Stimulated activated effector memory CD8-positive, alpha-beta T cell treated with anti-CD3 and anti-CD28 coated beads, Interleukin-12 subunit alpha, Interleukin-12 subunit beta, amount 100 ng/mL, for 72 hours (primary cell): ENCODE results near the gene ME3.
"Not testable (repeated sequence)": the region's sequence is repeated elsewhere in the genome, so short reads cannot be mapped to it uniquely, and the experiment has no call there.

Experiments used
- ATAC-seq: fragments of 150-1000 bp; cut with Tn5 transposase; 2 replicates; pipeline ENCODE4 v1.10.0; 2021
- DNase-seq, 2 donors: peaks; one replicate each; pipeline ENCODE4 v3.0.0; 2021 to 2022; ENCODE audit warnings: low spot score in 2 of 2
- H3K27ac Mint-ChIP-seq: one replicate; pipeline ENCODE4 v1.8.0; 2022; ENCODE audit warnings: mild to moderate bottlenecking, mixed read lengths
- H3K36me3 Mint-ChIP-seq: one replicate; pipeline ENCODE4 v1.8.0; 2022; ENCODE audit warnings: mild to moderate bottlenecking, mixed read lengths
- H3K4me1 Mint-ChIP-seq: one replicate; pipeline ENCODE4 v1.8.0; 2022; ENCODE audit warnings: mixed read lengths
- H3K4me3 Mint-ChIP-seq: one replicate; pipeline ENCODE4 v1.8.0; 2022; ENCODE audit warnings: mild to moderate bottlenecking, mixed read lengths
- H3K9me3 Mint-ChIP-seq: one replicate; pipeline ENCODE4 v1.8.0; 2022; ENCODE audit warnings: mixed read lengths

The ME3 gene

DNA sequence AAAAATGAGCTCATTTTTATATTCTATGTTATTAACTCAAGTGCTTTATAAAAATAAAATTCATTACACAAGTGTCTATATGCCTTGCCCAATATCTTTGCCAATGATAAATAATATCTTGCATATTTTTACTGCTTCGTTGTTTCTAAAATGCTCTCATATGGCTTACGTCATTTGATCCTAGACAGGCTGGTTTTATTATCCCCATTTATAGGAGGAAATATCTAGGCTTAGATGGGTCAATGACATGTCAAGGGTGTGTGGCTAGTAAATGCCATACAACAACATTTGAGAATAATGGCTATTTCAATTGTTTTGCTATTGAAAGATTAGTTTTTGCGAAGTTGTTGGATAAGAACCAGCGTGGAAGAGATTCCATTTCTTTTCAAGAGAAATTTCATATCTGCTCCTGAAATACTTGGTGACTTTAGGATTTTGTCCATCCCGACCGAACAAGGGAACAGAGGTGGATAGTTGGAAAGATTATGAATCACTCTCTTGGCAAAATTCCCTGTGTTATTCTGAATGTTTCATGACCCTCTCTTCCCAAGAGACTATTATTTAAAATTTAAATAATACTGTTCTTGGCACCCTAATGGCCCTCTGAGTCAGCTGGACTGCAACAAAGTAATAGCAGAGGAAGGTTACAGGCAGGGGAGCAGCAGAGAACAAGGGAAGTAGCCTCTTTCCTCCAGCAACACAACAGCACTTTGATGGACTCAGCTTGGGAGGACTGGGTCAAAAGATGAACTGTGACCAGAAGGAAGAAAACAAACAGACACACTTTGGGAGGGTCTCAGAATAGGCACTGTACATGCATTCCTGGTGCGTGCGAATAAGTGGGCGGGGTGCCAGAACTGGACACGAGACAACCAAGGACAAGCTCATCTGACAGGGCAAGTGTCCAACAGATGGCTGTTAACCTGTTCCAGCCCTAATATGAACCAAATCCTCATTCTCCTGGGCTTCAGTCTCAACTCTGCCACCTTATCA, 94.5 kb downstream of the ME3 start:
- Mint-ChIP-seq H3K4me1 (no peaks in the 10 kb centered on the region), H3K9me3 (no peaks in the 10 kb centered on the region), H3K36me3 (no peaks in the 10 kb centered on the region), H3K27ac (no peak overlapping the region), H3K4me3 (no peak overlapping the region)
- DNase-seq (no peak), ATAC-seq (no peak)

DNA sequence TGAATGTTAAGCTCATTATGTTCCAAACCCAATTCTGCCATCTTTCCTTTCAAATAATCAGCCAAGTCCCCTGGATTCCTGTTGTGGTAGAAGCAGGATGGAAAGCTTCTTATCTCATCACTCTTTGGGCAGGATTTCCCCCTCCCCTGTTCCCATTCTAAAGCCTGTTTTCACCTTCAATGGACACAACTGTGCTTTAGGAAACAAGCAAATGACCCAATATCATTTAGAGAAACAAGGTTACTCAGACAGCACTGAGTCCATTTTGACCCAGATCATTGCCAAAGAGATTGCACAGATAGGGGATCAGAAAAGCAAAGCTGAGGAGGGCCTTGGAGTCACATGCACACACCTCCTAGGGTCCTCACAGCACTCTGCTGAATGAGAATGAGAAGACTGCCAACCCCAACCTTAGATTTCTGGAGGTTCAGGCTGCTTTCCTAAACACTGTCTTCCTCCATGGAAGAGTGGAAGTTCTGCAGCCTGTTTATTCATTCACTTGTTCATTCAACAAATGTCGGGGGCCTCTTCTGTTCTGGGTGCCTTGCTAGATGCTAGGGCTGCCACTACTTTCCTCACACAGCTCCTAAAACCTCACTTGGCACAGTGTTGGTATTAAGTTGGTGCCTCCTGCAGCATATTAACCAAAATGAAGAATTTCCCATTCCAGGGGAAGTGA, 95.3 kb downstream of the ME3 start:
- DNase-seq, result no peak
- Mint-ChIP-seq H3K4me1 (no peaks in the 10 kb centered on the region), H3K36me3 (no peaks in the 10 kb centered on the region), H3K4me3 (no peak overlapping the region), H3K27ac (no peak overlapping the region), H3K9me3 (no peaks in the 10 kb centered on the region)
- no peak for ATAC-seq

DNA sequence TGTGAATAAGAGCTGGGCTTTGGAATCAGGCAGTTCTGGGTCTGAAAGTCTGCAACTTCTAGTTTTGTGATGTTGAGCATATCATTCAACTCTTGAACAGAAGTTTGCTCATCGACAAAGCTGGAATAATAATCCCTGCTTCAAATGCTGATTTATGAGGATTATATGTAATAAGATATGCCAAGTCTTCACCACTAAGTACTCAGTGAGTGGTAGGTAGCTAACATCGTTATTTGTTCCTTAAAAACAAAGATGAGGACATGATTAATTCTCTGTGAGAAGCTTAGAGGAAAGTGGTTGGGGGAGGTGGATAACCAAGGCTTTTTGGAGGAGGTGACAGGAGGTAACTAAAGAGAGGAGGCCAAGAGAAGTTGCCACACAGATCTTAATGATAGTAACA, 96.5 kb downstream of the ME3 start:
- no peak for ATAC-seq
- no peak for DNase-seq
- Mint-ChIP-seq H3K4me3 (no peak overlapping the region), H3K9me3 (no peaks in the 10 kb centered on the region), H3K27ac (no peak overlapping the region), H3K36me3 (no peaks in the 10 kb centered on the region), H3K4me1 (no peaks in the 10 kb centered on the region)

DNA sequence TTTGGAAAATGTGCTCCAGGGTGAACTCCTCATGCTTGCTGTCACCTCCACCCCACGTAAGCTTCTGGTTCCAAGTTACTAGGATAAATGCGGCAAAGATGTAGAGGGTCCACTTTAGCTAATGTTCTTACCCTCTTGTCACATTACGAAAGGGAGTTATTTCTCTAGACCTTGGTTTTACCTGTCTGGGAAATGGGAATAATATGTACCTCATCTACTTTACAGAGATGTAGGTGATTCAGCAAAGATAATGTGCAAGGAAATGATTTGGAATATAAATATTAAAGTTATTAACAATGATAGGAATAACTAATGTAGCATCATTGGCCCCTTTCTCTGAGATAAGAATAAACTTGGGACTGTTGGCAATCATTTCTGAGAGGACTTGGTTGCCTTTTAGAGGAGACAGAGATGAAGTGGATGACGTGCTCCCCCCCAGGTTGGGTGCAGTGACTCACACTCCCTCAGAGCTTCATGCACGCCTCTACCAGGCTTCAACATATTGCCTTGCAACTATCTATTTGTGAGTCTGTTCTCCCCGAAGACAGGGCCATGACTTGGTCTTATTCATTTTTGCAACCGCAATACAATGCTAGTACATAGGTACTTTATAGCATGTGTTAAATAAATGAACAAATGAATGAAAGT, 97.1 kb downstream of the ME3 start:
- Mint-ChIP-seq H3K4me1 (no peaks in the 10 kb centered on the region), H3K4me3 (no peak overlapping the region), H3K9me3 (no peaks in the 10 kb centered on the region), H3K36me3 (no peaks in the 10 kb centered on the region), H3K27ac (no peak overlapping the region)
- no peak for DNase-seq
- no peak for ATAC-seq

DNA sequence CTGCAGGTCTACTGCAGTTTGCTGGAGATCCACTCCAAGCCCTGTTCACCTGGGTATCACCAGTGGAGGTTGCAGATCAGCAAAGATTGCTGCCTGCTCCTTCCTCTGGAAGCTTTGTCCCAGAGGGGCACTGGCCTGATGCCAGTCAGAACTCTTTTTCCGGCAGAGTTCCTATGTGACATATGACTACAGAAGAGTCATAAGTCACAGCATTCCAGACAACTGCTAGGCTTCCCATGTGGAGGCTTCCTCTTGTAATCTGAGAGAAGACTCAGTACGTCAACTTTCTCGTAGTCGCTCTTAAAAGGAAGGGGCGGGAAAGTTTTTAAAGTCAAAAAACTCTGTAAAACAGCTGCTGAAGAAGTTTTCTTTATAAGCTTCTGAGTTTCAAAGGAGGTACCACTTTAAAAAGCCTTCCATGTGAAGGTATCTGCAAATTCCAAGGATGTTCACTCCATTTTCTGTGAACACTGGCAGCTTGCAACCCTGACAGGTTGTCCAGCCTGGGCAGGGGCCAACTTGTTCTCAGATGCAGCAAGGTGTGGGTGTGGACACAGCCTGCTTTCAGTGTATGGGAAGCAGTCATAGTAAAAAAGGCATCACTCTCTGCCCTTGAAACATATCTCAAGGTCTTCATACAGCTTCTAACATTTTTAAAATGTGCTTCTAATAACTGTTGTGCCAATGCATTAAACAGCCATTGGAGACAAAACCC, 97.8 kb downstream of the ME3 start:
- DNase-seq (no peak), ATAC-seq (no peak)
- H3K27ac Mint-ChIP-seq, result no peak overlapping the region
- no peaks in the 10 kb centered on the region for H3K9me3 Mint-ChIP-seq
- H3K36me3 Mint-ChIP-seq, result no peaks in the 10 kb centered on the region
- no peak overlapping the region for H3K4me3 Mint-ChIP-seq
- no peaks in the 10 kb centered on the region for H3K4me1 Mint-ChIP-seq

DNA sequence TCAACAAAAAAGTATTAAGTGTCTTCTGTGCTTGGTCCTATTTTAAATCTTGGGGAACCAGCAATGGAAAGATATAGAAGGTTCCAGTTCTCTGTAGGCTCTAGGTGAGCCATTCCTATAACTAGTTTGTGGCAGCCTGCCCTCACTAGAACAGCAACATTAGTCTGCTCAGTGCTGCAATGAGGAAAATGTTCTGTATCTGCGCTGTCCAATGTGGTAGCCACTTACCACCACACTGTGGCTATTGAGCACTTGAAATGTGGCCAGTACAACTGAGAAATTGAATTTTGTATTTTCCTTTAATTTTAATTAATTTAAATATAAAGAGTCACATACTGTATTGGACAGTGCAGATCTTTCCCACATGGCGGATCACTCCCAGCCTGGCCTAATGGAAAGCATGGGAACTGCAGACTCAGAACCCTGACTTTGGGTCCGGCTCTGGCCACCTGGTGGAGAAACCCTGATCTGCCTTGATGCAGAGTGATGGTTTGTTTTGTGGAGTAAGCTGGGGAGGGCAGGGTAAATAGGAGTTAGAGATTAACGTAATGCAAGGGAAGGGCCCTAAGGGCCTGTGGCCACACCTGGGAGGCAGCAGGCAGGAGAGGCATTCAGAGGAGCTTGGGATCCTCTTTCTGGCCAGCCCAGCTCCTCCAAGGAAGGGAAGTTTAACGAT, 101.0 kb downstream of the ME3 start:
- H3K36me3 Mint-ChIP-seq, result no peaks in the 10 kb centered on the region
- H3K4me3 Mint-ChIP-seq, result no peak overlapping the region
- no peak overlapping the region for H3K27ac Mint-ChIP-seq
- no peak for ATAC-seq
- DNase-seq, result no peak
- H3K4me1 Mint-ChIP-seq, result no peaks in the 10 kb centered on the region
- H3K9me3 Mint-ChIP-seq, result no peaks in the 10 kb centered on the region

DNA sequence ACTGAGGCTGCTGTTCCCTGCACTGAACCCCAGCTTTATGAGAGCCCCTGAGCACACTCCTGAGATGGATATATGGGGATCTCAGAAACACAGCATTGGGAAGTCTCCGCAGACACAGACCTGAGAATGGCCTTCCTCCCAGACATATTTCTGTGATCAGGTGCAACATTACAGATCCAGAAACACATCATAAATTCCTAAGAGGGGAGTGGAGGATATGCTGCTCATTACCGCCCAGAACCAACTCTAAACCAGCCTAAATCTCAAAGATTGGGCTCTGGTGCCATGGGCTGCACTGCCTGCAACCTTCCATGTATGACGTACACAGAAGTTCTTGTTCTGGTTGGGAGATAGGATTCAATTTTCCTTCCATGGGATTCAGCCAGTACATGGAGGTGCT, 102.0 kb downstream of the ME3 start:
- no peaks in the 10 kb centered on the region for H3K4me1 Mint-ChIP-seq
- ATAC-seq, result no peak
- DNase-seq, result no peak
- no peak overlapping the region for H3K4me3 Mint-ChIP-seq
- H3K27ac Mint-ChIP-seq, result no peak overlapping the region
- no peaks in the 10 kb centered on the region for H3K36me3 Mint-ChIP-seq
- H3K9me3 Mint-ChIP-seq, result no peaks in the 10 kb centered on the region

DNA sequence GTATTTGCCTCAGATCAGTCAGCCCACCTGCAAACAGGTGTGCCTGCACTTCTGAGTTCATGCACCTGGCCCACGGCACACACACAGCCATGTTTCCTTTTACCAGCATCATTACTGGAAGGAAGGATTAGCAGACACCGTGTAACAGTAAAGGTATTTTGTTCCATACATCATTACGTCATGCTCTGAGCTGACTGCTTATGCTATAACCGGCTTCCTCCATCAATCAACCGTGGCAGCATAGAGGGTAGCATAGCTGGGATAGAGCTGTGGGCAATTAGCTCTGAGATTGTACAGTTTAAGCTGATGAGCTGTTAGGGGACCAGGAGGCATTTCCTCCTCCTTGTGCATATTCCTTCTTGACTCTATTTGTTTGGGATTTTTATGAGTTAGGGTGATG, 102.4 kb downstream of the ME3 start:
- Mint-ChIP-seq H3K4me3 (no peak overlapping the region), H3K36me3 (no peaks in the 10 kb centered on the region), H3K9me3 (no peaks in the 10 kb centered on the region), H3K27ac (no peak overlapping the region), H3K4me1 (no peaks in the 10 kb centered on the region)
- ATAC-seq, result no peak
- DNase-seq, result no peak

DNA sequence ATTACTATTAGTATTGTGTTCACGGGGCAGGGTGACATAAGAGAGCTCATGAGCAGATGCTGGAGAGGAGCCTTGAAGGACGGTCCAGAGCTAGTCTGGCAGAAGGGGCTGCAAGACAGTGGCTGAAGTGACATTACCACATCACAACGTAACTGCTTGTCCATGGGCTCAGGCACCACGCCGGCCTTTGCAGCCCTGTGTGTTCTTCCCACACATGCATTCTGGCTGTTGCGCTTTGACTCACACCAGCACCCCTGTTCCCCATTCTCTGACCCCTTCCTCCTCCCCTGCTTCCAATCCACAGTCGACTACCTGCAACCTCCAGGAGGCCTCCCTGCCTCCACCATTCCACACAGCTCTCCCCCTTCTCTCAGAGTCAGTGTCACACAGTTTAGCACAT, 103.3 kb downstream of the ME3 start:
- Mint-ChIP-seq H3K9me3 (no peaks in the 10 kb centered on the region), H3K4me1 (no peaks in the 10 kb centered on the region), H3K4me3 (no peak overlapping the region), H3K27ac (no peak overlapping the region), H3K36me3 (no peaks in the 10 kb centered on the region)
- peak; percentile 11 for ATAC-seq
- no peak for DNase-seq

DNA sequence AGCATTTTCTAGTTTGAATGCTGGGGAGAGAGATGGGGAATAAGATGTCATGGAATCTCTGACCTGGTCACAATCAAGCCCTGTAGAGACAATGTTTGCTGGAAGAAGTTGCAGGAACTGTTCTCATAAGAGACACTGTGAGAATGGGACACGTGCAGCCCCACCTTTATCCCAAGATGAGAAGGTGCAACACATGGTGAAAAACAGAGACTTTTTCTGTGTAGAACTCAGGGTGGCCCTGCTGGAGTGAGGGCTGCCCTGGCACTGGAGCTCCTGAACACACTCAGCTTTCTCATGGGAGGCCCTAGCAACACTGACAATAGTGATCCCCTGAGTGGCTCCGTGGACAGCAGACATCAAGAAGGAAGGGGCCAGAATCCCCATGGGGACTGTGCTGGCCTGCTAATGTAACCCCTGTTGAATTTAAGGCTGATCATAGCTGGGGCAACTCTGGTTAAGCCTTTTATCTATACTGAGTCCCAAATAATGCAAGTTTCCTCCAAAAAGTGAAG, 106.6 kb downstream of the ME3 start:
- Mint-ChIP-seq H3K4me3 (no peak overlapping the region), H3K36me3 (no peaks in the 10 kb centered on the region), H3K27ac (no peak overlapping the region), H3K9me3 (peaks cover 6% of the 10 kb centered on the region), H3K4me1 (no peaks in the 10 kb centered on the region)
- ATAC-seq (no peak), DNase-seq (no peak)

DNA sequence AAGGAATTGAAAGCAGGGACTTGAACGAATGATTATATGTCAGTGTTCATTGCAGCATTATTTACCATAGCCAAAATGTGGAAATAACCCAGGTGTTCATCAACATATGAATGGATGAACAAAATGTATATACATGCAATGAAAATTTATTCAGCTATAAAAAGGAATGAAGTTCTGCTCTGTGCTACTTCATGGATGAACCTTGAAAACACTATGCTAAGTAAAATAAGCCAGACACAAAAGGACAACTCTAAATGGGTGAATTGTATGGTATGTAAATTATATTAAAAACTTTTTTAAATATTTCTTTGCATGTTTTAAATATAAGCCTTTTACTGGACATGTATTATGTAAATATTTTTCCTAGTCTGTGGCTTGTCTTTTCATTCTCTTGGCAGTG, 107.0 kb downstream of the ME3 start:
- no peak for ATAC-seq
- no peak for DNase-seq
- Mint-ChIP-seq H3K4me1 (no peaks in the 10 kb centered on the region), H3K36me3 (no peaks in the 10 kb centered on the region), H3K27ac (no peak overlapping the region), H3K9me3 (peaks cover 6% of the 10 kb centered on the region), H3K4me3 (no peak overlapping the region)

DNA sequence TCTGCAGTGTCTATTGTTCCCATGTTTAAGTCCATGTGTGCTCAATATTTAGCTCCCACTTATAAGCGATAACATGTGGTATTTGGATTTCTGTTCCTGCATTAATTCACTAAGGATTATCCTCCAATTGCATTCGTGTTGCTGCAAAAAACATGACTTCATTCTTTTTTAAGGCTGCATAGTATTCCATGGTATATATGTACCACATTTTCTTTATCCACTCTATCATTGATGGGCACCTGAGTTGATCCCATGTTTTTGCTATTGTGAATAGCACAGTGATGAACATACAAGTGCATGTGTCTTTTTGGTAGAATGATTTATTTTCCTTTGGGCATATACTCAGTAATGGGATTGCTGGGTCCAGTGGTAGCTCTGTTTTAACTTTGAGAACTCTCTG, 109.6 kb downstream of the ME3 start:
- not testable (repeated sequence) for ATAC-seq, H3K9me3 Mint-ChIP-seq, H3K4me1 Mint-ChIP-seq, H3K4me3 Mint-ChIP-seq, H3K36me3 Mint-ChIP-seq, DNase-seq, H3K27ac Mint-ChIP-seq

DNA sequence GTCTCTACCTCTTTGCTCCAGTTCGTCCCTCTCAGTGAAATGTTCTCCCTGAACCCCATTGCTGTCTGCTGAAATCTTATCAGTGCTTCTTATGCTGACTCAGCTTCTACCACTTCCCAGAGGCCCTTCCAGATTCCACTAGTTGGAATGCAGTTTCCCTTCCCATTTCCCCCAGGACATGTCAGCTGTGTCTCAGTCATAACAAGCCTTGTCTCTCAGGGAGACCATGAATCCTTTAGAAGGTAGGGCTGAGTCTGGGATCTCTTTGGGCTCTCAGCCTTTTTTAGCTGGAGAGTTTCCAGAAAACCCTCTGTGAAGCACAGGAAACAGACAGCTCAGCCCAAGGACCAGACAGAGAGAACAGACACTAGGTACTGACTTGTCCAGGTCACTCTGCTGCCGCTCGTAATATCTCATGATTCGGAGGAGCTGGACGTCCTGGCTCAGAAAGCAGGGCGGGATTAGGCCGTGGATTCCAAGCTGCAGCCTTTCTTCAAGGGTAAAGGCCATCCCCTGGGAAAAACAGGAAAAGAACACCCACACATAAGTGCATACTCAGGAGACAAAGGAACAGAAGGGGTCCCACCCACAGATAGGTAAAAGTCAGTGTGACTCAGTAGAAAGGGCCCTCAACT, 113.0 kb downstream of the ME3 start:
- H3K4me1 Mint-ChIP-seq, result no peaks in the 10 kb centered on the region
- no peak overlapping the region for H3K27ac Mint-ChIP-seq
- DNase-seq (no peak), ATAC-seq (no peak)
- H3K9me3 Mint-ChIP-seq, result peaks cover 6% of the 10 kb centered on the region
- H3K4me3 Mint-ChIP-seq, result no peak overlapping the region
- no peaks in the 10 kb centered on the region for H3K36me3 Mint-ChIP-seq

DNA sequence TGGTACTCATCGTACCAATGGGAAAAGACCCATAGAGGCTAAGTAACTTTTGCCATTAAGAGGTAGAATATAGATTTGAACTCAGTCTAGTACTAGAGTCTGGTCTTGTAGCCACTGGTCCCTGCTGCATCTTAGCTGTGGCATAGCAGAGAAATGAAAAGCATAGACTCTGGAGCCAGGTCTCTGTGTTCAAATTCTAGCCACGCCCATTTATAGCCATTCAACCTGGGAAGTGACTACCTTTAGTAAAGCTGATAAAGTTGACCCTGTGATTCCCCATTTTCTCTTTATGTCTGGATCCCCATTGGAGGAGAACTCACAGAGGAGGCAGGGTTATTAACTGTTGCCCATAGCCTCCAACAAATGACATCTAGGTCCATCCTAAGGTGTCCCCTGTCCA, 113.6 kb downstream of the ME3 start:
- Mint-ChIP-seq H3K9me3 (peaks cover 6% of the 10 kb centered on the region), H3K36me3 (no peaks in the 10 kb centered on the region), H3K4me1 (no peaks in the 10 kb centered on the region), H3K4me3 (no peak overlapping the region), H3K27ac (no peak overlapping the region)
- ATAC-seq (no peak), DNase-seq (no peak)
